ENCODE measurements around the gene FAM25G. TPM values are rescaled to one million over a fixed set of nuclear protein-coding genes. Genes with fewer than 3 reads are reported as not detected.
A peak's percentile ranks its signal among the peaks of the same experiment; 100 is the strongest.

Gene FAM25G
- total and polyA plus RNA-seq, 2 of the 4 experiments (the other 2 are of a cell fraction): not detected

DNA sequence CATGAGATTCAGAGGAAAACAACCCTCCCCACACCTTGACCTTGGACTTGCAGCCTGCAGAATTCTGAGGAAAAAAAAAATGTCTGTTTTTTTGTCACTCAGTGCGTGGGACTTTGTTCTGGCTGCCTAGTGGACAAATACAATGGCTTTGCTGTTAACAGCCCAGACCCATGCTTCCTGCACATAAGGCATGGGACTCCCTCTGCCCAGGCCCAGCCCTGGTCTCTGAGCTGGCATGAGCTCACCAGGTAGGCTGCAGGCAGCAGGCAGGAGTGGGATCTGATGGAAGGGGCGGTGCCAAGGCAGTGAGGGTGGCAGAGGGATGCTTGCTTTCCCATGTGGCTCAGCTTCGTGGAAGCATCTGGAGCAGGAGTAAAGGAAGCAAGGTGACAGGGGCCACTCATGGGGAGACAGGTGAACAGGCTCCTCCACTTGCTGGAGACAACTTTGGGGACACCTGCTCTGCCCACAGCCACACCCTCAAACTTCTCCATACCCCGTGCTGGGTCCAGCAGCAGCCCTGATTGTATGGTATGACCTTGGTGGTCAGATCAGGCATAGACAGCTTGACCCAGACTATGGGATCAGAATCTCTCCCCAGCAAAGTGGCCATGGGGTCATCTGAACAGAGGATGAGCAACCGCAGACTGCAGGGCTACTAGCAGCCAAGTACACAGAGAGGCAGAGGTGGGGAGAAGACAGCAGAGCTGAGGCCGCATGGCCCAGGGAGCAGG lies 34.5 kb downstream of the FAM25G start (continued):
- TF ChIP-seq CHD1 (IDR thresholded peaks at IDR 0.05; ENCODE audit: low read depth, low read length): no peak

DNA sequence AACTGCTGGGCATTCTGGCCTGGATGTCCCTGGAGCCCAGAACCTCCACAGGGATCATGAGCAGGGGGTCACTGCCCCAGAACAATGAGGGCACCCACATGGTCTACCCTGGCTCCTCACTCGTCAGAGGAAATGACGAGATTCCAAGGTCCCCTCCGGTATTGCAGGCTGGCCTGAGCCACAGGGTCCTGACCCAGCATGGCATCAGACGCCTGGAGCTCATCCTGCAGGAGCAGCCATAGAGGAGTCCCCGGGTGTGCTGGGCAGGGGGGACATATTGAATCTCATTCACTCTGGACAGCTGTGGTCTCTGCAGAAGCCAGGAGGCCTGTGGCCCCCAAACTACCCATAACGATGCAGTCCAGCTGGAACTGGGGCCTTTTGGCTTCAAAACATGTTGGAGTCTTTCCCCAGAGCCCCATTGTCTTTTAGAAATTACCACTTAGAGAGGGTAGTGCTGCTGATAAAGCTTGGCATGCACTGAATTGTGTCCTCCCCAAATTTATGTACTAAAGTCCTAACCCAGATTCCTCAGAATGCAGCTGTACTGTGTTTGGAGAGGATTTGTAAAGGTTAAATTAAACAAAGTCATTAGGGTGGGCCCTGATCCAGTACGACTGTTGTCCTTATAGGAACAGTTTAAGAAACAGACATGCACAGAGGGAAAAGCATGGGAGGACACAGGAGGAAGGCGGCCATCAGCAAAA lies 35.3 kb downstream of the FAM25G start:
- peak overlapping the region; percentile 5; the same call in 1 of the 2 replicates for H2AK5ac ChIP-seq (ENCODE audit: low read depth, low read length)
- TF ChIP-seq MXI1 (IDR thresholded peaks at IDR 0.05; ENCODE audit: borderline replicate concordance, low read depth, low read length) (no peak), NFE2L2 (IDR thresholded peaks at IDR 0.05; ENCODE audit: low read depth, low read length) (no peak)
- TF ChIP-seq, protein P1, sequence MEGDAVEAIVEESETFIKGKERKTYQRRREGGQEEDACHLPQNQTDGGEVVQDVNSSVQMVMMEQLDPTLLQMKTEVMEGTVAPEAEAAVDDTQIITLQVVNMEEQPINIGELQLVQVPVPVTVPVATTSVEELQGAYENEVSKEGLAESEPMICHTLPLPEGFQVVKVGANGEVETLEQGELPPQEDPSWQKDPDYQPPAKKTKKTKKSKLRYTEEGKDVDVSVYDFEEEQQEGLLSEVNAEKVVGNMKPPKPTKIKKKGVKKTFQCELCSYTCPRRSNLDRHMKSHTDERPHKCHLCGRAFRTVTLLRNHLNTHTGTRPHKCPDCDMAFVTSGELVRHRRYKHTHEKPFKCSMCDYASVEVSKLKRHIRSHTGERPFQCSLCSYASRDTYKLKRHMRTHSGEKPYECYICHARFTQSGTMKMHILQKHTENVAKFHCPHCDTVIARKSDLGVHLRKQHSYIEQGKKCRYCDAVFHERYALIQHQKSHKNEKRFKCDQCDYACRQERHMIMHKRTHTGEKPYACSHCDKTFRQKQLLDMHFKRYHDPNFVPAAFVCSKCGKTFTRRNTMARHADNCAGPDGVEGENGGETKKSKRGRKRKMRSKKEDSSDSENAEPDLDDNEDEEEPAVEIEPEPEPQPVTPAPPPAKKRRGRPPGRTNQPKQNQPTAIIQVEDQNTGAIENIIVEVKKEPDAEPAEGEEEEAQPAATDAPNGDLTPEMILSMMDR (conservative IDR thresholded peaks at IDR 0.05; ENCODE audit: low read depth, low read length): no peak
- no peak overlapping the region for H3K4me2 ChIP-seq (ENCODE audit: low read depth, low read length)
- H2BK15ac ChIP-seq (ENCODE audit: low read depth, low read length): no peak overlapping the region; the same call in 2 of the 3 replicates
- in situ Hi-C loops (cut with MboI; ENCODE audit: low sequenced_read_pairs): no loop called here
- H3K4me3 ChIP-seq (ENCODE audit: insufficient read depth, low read depth, low read length): no peak overlapping the region
- H3K36me3 ChIP-seq (ENCODE audit: control insufficient read depth, insufficient read depth, low read length): no peaks in the 10 kb centered on the region
- H3K9ac ChIP-seq (ENCODE audit: low read depth, low read length): no peak overlapping the region
- H3K9me1 ChIP-seq (ENCODE audit: insufficient read depth, low read length): peaks cover 9% of the 10 kb centered on the region; the same call in 1 of the 2 replicates
- no peak overlapping the region for H4K5ac ChIP-seq (ENCODE audit: low read depth, low read length)
- H3K27me3 ChIP-seq (ENCODE audit: control insufficient read depth, insufficient read depth, low read length): peaks cover 23% of the 10 kb centered on the region; the same call in 1 of the 2 replicates
- H2BK120ac ChIP-seq (ENCODE audit: low read depth, low read length): peak overlapping the region; percentile 32; the same call in 1 of the 2 replicates
- H4K91ac ChIP-seq (ENCODE audit: insufficient read depth, low read depth, low read length): no peak overlapping the region
- H3K27ac ChIP-seq (ENCODE audit: insufficient read depth, low read length): no peak overlapping the region
- no peak overlapping the region for H2BK20ac ChIP-seq (ENCODE audit: low read depth, low read length)
- BruUV-seq (replicated peaks): no TSS peak
- no peak overlapping the region for H3K56ac ChIP-seq (ENCODE audit: extremely low read depth, insufficient read depth, low read length)
- WGBS, 2 experiments (ENCODE audit: extremely low coverage in 2 of 2, insufficient read length in 1 of 2): no CpG with 5 or more reads among the region's 8 CpGs
- dilution Hi-C loops (cut with HindIII; ENCODE audit: low sequenced_read_pairs, unreplicated experiment): no loop called here
- H3K14ac ChIP-seq (replicated peaks; ENCODE audit: low read depth, low read length): peak overlapping the region; percentile 1; the same call in 1 of the 2 replicates
- H2AK9ac ChIP-seq (replicated peaks; ENCODE audit: low read depth, low read length, poor library complexity): no peak overlapping the region
- ChIA-PET POLR2A (ENCODE audit: unreplicated experiment) (no interaction called here), CTCF (interaction anchor here (1.2 kb wide), 1 partner anchor 60 kb away, joined by 3 read pairs; no protein-coding TSS in a partner anchor)
- H3K9me3 ChIP-seq (ENCODE audit: control insufficient read depth, insufficient read depth, low read length): no peaks in the 10 kb centered on the region
- H4K20me1 ChIP-seq (ENCODE audit: insufficient read depth, low read length): no peaks in the 10 kb centered on the region
- no peak overlapping the region for H3K18ac ChIP-seq (ENCODE audit: low read depth, low read length)
- peak overlapping the region; percentile 30; the same call in 1 of the 2 replicates for H3K4ac ChIP-seq (ENCODE audit: low read depth, low read length)
- ATAC-seq (ENCODE audit: low read depth) (no peak), DNase-seq (no peak)
- H3K23ac ChIP-seq (ENCODE audit: low read depth, low read length): no peak overlapping the region; the same call in 1 of the 2 replicates
- H3K4me1 ChIP-seq (ENCODE audit: control insufficient read depth, insufficient read depth, low read length): peaks cover 10% of the 10 kb centered on the region
- no peak overlapping the region for H2AFZ ChIP-seq (replicated peaks; ENCODE audit: low read length, poor library complexity)
- intact Hi-C loops (cut with micrococcal nuclease): no loop called here
- H3K79me1 ChIP-seq (ENCODE audit: low read depth in 1 of 2, low read length in 2 of 2): no peaks in the 10 kb centered on the region
- no peak overlapping the region for H2BK5ac ChIP-seq (ENCODE audit: low read depth, low read length, poor library complexity, severe bottlenecking)
- H4K8ac ChIP-seq (ENCODE audit: low read depth in 2 of 2, low read length in 2 of 2): no peak overlapping the region

Data from IMR-90 (cell line).